Activated T-helper 17 cell treated with anti-CD3 and anti-CD28 coated beads, Interleukin-2, amount 50 U/mL, for 72 hours (primary cell): ENCODE results near the gene FBRSL1. TPM values are rescaled to one million over a fixed set of nuclear protein-coding genes. Genes with fewer than 3 reads are reported as not detected.

Experiments used
- ATAC-seq: fragments of 150-1000 bp; cut with Tn5 transposase; replicated peaks from 2 replicates; pipeline ENCODE4 v1.10.0; 2021; ENCODE audit warnings: mild to moderate bottlenecking, moderate library complexity
- H3K27ac Mint-ChIP-seq: one replicate; pipeline ENCODE4 v1.8.0; 2022; ENCODE audit warnings: mixed read lengths
- H3K27me3 Mint-ChIP-seq: one replicate; pipeline ENCODE4 v1.8.0; 2022; ENCODE audit warnings: mixed read lengths
- H3K36me3 Mint-ChIP-seq: one replicate; pipeline ENCODE4 v1.8.0; 2022; ENCODE audit warnings: low read depth, mild to moderate bottlenecking, mixed read lengths
- H3K4me1 Mint-ChIP-seq: one replicate; pipeline ENCODE4 v1.8.0; 2022; ENCODE audit warnings: mixed read lengths
- H3K4me3 Mint-ChIP-seq: one replicate; pipeline ENCODE4 v1.8.0; 2022; ENCODE audit warnings: mild to moderate bottlenecking, mixed read lengths
- H3K9me3 Mint-ChIP-seq: one replicate; pipeline ENCODE4 v1.8.0; 2022; ENCODE audit warnings: mixed read lengths
- total RNA-seq, 2 donors: library from RNA; stranded (reverse); gene quantifications; one replicate each; pipeline ENCODE4 v1.2.3, GENCODE V29; 2022

FBRSL1 gene
- total RNA-seq, 2 donors from 2014 or later, result 34.7 to 38.7 TPM

DNA sequence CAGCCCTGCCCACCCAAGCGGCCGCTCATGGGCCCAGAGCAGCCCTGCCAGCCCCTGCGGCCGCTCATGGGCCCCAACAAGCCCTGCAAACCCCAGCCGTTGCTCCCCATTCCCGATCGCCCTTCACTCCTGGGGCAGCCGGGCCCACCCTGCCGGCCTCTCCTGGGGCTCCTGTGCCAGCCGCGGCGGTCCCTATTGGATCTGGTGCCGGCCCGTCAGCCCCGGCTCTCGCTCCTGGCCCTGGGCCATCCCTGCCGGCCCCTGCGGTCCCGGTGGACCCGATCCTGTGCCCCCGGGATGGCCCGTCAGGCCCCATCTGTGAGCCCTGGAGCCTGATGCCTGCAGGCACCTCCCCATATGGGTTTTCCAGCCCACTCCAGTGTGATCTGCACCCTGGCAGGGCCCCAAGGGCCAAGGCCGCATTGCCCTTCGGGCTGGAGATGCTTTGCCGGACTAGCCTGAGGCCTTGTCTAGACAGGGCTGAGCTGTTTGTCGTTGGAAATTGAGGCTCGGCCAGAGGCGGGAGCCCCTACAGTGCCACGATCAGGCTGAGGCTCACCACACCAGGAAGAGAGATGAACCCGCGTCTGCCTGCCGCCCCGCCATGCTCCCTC lies 20.3 kb downstream of the FBRSL1 start:
- Mint-ChIP-seq H3K4me1 (no peaks in the 10 kb centered on the region), H3K4me3 (no peak overlapping the region), H3K36me3 (peaks cover 4% of the 10 kb centered on the region), H3K27ac (no peak overlapping the region), H3K27me3 (no peaks in the 10 kb centered on the region), H3K9me3 (no peaks in the 10 kb centered on the region)
- ATAC-seq, result no peak

DNA sequence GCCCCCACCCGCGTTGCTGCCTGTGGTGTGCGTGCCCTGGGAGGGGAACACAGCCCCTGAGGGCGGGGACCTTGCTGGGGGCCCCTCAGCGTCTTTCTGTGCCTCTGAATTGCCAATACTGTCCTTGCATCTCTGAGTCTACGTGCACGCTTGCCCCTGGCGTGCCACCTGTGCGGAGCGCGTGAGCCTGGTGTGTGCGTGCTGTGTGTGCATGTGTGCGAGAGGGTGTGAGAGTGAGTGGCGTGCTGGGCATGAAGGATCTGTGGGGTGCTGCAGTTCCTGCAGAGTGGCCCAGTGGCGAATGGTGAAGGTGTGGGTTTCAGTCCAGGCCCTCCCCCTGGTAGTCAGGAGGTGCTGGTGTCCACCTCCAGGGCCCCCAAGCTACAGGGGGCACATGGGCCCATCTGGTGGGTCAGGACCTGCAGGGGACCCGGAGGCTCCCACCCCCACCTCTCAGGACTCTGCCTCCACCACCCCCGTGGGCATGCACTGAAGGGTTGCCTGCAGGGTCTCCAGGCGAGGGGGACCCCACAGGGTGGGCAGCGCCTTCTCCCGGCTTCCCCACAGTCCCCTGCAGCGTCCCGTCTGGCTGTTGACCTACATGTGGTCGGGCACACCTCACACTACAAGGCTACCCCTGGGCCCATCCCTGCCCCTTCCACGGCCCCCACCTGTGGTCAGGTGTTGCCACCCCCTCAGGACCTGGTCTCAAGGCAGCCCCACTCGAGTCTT lies 21.0 kb downstream of the FBRSL1 start:
- H3K4me3 Mint-ChIP-seq, result no peak overlapping the region
- no peaks in the 10 kb centered on the region for H3K4me1 Mint-ChIP-seq
- H3K27me3 Mint-ChIP-seq, result no peaks in the 10 kb centered on the region
- ATAC-seq, result no peak
- no peak overlapping the region for H3K27ac Mint-ChIP-seq
- no peaks in the 10 kb centered on the region for H3K9me3 Mint-ChIP-seq
- H3K36me3 Mint-ChIP-seq, result peaks cover 11% of the 10 kb centered on the region

DNA sequence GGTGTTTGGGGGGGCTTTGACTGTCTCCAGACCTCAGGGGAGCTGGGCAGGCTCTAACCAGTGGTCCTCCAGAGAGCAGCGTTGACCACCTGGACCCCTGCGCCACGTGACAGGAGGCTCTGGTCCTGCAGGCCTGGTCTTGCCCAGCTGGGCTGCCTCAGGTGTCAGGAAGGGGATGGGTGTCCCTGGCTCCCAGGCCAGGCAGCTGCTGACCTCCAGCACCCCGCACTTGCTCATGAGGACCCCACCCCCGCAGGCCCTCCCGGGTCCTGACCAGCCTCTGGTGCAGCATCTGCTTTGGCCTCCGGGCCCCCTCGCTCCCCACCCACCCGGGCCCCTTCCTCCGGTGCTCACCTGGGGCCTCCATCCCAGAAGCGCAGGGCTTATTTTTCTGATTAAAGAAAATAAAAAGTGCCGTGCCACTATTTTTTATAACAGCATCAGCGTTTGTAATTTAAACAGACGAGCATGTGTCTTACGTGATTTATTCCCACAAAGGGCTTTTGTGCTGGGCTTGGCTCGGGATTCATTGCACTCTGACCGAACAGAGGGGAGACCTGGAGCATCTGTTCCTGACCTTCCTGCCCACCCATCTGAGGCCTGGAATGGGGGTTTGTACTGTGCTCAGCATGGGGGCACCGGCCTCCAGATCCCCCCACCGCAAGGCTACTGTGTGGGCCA lies 21.7 kb downstream of the FBRSL1 start:
- H3K27me3 Mint-ChIP-seq, result no peaks in the 10 kb centered on the region
- peaks cover 13% of the 10 kb centered on the region for H3K36me3 Mint-ChIP-seq
- H3K27ac Mint-ChIP-seq, result no peak overlapping the region
- ATAC-seq, result no peak
- H3K9me3 Mint-ChIP-seq, result no peaks in the 10 kb centered on the region
- H3K4me3 Mint-ChIP-seq, result no peak overlapping the region
- H3K4me1 Mint-ChIP-seq, result no peaks in the 10 kb centered on the region

DNA sequence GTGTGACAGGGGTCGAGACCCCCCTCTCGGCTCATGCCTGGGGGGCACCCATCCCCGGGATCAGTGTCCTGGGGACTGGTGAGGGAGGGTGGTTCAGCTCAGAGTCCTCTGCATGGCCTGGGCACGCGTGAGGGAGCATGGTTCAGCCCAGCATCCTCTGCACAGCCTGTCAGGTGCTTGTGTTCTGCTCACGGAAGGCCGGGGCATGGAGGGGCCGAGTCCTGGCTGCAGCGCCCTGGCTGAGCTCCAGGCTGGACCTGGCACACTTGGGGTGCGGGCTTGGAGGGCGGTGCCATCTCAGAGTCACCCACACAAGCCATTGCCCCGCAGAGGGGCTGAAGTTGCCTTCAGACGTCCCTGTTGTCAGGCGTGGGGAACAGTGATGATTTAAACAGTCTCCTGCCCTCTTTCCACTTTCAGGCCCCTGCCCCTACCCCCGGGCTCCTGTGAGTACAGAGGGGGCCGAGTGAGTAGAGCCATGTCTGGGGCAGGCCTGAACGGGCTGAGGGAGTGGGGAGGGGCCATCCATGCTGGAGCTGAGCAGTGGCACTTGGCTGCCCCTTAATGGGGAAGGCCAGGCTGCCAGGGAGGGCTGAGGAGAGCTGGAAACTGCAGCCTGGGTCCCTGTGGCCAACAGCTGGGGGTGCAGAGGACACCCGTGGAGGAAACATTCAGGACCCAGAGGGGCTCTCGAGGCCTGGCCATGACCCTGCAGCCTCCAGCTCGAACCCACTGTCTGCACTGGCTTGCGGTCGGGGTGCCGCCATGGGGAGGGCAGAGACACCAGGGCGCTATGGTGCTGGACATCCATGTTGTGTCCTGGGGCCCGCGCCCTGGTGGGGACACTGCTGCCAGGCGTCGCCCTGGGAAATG lies 22.5 kb downstream of the FBRSL1 start:
- H3K4me1 Mint-ChIP-seq, result peaks cover 3% of the 10 kb centered on the region
- no peak overlapping the region for H3K4me3 Mint-ChIP-seq
- no peaks in the 10 kb centered on the region for H3K9me3 Mint-ChIP-seq
- H3K36me3 Mint-ChIP-seq, result peaks cover 17% of the 10 kb centered on the region
- H3K27me3 Mint-ChIP-seq, result no peaks in the 10 kb centered on the region
- no peak for ATAC-seq
- H3K27ac Mint-ChIP-seq, result no peak overlapping the region

DNA sequence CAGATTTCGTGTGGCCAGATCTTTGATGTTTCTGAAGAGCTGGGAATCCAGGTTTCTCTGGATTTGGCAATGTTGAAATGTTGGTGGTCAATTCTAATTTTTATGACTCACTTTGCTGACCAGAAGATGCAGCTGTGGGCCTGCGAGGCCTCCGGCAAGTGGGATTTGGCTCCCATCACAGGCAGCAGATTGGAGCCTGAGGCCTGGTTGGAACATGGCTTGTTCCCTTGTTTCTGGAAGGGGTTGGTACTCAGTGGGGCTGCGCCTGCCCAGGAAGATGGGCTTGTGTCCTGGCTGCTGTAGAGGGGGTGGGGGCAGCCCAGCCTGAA lies 23.1 kb downstream of the FBRSL1 start:
- Mint-ChIP-seq H3K36me3 (peaks cover 22% of the 10 kb centered on the region), H3K27me3 (no peaks in the 10 kb centered on the region), H3K4me3 (no peak overlapping the region), H3K27ac (no peak overlapping the region), H3K4me1 (peaks cover 6% of the 10 kb centered on the region), H3K9me3 (peaks cover 1% of the 10 kb centered on the region)
- no peak for ATAC-seq

DNA sequence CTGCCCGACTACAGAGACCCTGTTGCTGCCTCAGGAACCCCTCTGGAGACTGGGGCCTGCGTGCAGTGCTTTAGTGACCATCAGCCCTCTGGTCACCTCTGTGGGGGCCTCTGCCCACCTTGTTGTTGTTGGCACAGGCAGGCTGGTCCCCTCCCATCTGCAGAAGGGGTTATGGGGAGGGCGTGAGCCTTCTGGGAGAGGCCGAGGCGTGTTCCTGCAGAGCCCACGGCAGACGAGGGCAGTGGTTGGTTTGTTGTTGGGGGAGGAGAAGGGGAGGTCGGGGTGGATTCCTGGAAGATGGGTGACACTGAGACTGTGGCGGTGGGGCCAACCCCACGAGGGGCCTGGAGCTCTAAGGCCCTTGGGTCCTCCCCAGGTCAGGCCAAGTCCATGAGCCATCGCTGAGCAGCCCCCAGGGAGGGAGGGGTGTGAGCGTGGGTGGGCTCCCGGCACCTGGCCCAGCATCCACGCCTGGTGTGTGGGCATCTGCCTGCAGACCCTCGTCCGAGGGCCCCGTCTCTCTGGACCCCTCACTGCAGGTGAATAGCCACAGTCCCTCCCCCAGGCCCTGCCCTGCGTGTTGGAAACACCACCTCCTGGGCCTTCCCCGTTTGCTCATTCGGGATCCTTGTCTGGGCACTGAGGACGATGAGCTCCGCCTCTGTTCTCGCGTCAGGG lies 23.6 kb downstream of the FBRSL1 start:
- Mint-ChIP-seq H3K4me1 (peaks cover 12% of the 10 kb centered on the region), H3K9me3 (peaks cover 7% of the 10 kb centered on the region), H3K27me3 (no peaks in the 10 kb centered on the region), H3K36me3 (peaks cover 27% of the 10 kb centered on the region), H3K27ac (no peak overlapping the region), H3K4me3 (no peak overlapping the region)
- ATAC-seq, result no peak

DNA sequence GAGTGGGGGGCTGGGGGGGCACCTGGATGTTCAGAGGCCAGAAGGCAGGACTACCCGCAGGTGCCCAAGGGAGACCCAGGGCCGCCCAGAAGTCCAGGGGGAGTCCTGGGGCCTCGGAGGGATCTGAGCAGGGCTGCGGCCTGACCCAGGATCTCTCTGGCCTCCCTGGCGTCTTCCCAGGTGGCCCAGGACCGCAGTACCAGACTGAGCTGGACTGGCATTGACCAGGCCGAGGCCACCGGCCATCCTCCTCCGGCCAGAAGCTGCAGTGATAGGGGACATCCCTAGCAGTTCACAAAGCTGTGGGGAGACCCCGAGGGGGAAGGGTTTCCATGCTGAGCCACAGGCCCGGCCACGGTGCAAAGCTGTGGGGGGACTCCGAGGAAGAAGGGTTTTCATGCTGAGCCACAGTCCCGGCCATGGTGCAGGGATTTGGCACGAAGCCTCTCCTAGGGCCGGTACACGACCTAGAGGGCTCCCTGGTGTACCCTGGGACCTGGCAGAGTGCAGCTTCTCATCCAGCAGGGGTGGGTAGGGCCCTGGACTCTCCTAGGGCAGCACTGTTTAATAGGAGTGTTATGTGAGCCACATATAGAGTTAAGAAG lies 24.4 kb downstream of the FBRSL1 start:
- no peak overlapping the region for H3K4me3 Mint-ChIP-seq
- peaks cover 33% of the 10 kb centered on the region for H3K36me3 Mint-ChIP-seq
- H3K27ac Mint-ChIP-seq, result no peak overlapping the region
- H3K4me1 Mint-ChIP-seq, result peaks cover 16% of the 10 kb centered on the region
- H3K27me3 Mint-ChIP-seq, result no peaks in the 10 kb centered on the region
- ATAC-seq, result no peak
- peaks cover 11% of the 10 kb centered on the region for H3K9me3 Mint-ChIP-seq

DNA sequence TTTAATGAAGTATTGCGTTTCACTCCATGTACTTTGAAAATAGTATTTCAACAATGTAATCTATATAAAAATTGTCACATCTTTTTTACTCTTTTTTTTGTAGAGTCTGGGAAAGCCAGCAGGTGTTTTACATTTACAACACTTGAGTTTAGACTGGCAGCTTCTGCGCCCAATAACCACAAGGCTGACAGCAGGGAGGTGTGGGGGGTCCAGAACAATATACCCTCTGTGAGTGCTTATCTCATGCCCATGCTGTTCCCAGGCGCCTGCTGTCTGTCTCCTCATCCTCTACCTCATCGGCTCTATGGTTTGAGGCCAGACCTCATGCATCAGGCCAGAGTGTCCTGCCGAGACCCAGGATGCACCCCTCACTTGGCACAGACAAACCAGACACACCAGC lies 24.9 kb downstream of the FBRSL1 start:
- H3K4me3 Mint-ChIP-seq, result no peak overlapping the region
- H3K27me3 Mint-ChIP-seq, result no peaks in the 10 kb centered on the region
- peaks cover 33% of the 10 kb centered on the region for H3K36me3 Mint-ChIP-seq
- H3K4me1 Mint-ChIP-seq, result peaks cover 16% of the 10 kb centered on the region
- H3K9me3 Mint-ChIP-seq, result peaks cover 11% of the 10 kb centered on the region
- no peak overlapping the region for H3K27ac Mint-ChIP-seq
- no peak for ATAC-seq

DNA sequence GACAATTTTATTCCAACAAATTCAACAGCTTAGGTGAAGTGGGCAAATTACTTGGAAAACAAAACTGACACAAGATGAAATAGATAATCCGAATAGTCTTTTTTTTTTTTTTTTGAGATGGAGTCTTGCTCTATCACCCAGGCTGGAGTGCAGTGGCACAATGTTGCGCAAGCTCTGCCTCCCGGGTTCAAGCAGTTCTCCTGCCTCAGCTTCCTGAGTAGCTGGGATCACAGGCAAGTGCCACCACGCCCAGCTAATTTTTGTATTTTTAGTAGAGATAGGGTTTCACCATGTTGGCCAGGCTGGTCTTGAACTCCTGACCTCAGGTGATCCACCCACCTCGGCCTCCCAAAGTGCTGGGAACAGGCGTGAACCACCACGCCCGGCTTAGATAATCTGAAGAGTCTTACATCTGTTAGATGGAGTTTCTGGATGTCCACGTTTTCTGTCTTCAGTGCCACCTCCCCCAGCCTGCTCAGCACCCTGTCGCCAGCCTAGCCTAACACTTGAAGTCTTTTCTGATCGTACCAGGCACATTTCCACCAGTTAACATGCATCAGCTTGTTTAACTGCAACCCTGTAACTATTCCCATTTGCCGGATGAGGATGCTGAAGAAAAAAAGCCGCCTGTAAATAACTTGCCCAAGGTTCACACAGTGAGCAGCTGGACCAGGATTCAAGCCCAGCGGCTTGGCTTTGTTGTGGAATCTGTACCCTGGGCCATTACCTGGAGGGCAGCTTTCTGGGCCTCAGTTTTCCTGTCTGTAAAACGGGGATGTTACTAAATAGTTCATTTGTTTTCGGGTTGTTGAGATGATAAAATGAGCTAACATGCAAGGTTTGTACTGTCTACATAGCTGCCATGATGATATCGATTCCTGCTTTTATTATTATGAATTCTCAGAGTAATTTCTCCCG lies 26.4 kb downstream of the FBRSL1 start:
- no peaks in the 10 kb centered on the region for H3K27me3 Mint-ChIP-seq
- no peak for ATAC-seq
- peaks cover 16% of the 10 kb centered on the region for H3K4me1 Mint-ChIP-seq
- H3K36me3 Mint-ChIP-seq, result peaks cover 33% of the 10 kb centered on the region
- peaks cover 11% of the 10 kb centered on the region for H3K9me3 Mint-ChIP-seq
- H3K4me3 Mint-ChIP-seq, result no peak overlapping the region
- no peak overlapping the region for H3K27ac Mint-ChIP-seq

DNA sequence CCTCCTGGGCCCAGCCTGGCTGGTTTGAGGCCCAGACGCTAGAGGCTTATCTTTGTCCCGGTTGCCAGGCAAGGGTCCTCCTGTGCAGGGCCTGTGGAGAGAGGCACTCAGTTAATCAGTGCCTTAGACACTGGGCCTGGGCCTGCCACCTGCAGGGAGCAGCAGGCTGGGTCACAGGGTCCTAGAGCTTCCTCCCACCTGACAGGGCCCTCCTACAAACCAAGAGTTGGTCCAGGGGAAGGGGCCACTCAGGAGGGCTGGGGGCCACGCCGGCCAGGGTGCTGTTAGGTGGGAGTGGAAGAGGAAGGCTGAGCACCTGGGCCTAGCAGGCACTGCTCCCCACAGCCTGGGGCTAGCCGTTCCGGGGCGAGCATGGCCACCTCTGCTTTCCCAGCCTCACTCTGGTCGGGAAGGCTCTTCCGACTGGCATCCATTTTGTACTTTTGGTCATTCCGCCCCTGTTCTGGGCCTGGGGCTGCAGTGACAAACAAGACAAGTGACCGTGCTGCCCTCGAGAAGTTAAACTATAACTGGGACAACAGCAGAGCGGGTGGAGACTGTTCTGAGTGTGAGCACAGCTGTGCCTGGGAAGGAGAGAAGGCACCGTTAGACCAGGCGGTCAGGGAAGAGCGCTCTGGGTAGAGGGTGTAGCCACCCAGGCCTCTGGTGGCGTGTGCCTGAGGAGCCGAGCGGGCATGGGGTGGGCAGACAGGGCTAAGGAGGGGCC lies 27.2 kb downstream of the FBRSL1 start:
- H3K36me3 Mint-ChIP-seq, result peaks cover 33% of the 10 kb centered on the region
- H3K9me3 Mint-ChIP-seq, result peaks cover 11% of the 10 kb centered on the region
- H3K27ac Mint-ChIP-seq, result no peak overlapping the region

DNA sequence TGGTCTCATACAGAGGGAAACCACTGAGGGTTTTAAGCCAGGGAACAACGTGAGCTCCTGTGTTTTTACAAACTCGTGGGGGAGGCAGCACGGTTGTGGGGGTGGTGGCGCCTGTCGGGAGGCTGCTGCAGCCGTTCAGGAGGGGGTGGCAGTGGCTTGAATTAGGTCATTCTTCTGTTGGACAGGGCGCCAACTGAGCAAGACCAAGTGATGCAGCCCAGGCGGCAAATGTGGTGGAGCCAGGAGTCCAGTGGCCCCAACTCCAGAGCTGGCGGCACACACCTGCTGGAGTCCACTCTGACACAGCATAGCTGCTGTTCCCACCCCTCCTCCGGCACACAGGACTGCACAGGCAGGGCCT lies 27.8 kb downstream of the FBRSL1 start:
- H3K36me3 Mint-ChIP-seq, result peaks cover 33% of the 10 kb centered on the region
- no peaks in the 10 kb centered on the region for H3K27me3 Mint-ChIP-seq
- H3K4me3 Mint-ChIP-seq, result no peak overlapping the region
- no peak overlapping the region for H3K27ac Mint-ChIP-seq
- peaks cover 11% of the 10 kb centered on the region for H3K9me3 Mint-ChIP-seq
- ATAC-seq, result no peak
- peaks cover 16% of the 10 kb centered on the region for H3K4me1 Mint-ChIP-seq

More for the DNA sequence above, 27.2 kb downstream of the FBRSL1 start:
- ATAC-seq, result no peak
- H3K4me3 Mint-ChIP-seq, result no peak overlapping the region
- H3K27me3 Mint-ChIP-seq, result no peaks in the 10 kb centered on the region
- peaks cover 16% of the 10 kb centered on the region for H3K4me1 Mint-ChIP-seq

DNA sequence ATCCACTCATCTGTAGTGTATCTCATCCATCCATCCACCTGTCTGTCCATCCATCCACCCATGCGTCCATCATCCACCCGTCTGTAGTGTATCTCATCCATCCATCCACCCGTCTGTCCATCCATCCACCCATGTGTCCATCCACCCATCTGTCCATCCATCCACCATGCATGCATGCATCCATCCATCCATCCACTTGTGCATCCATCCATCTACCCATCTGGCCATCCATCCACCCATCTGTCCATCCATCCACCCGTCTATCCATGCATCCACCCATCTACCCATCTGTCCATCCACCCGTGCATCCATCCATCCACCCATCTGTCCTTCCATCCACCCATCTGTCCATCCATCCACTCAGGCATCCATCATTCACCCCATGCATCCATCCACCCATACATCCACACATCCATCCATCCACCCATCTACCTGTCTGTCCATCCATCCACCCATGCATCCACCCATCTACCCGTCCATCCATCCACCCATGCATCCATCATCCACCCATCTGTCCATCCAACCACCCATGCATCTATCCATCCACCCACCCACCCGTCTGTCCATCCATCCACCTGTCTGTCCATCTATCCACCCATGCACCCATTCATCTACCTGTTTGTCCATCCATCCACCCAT lies 28.5 kb downstream of the FBRSL1 start:
- Mint-ChIP-seq H3K36me3 (peaks cover 33% of the 10 kb centered on the region), H3K4me3 (no peak overlapping the region)

More for the DNA sequence above, 28.5 kb downstream of the FBRSL1 start:
- no peaks in the 10 kb centered on the region for H3K27me3 Mint-ChIP-seq
- H3K9me3 Mint-ChIP-seq, result peaks cover 11% of the 10 kb centered on the region
- ATAC-seq, result no peak
- H3K4me1 Mint-ChIP-seq, result peaks cover 16% of the 10 kb centered on the region
- H3K27ac Mint-ChIP-seq, result no peak overlapping the region
